ENCODE measurements around the gene NDUFB8. TPM values are rescaled to one million over a fixed set of nuclear protein-coding genes. Genes with fewer than 3 reads are reported as not detected.
A peak's percentile ranks its signal among the peaks of the same experiment; 100 is the strongest.

NDUFB8 gene
- total RNA-seq, 5 donors from 2014 or later (not counting 1 experiment from before 2014, with no cell fraction given): 138 to 175 (median 166) TPM

DNA sequence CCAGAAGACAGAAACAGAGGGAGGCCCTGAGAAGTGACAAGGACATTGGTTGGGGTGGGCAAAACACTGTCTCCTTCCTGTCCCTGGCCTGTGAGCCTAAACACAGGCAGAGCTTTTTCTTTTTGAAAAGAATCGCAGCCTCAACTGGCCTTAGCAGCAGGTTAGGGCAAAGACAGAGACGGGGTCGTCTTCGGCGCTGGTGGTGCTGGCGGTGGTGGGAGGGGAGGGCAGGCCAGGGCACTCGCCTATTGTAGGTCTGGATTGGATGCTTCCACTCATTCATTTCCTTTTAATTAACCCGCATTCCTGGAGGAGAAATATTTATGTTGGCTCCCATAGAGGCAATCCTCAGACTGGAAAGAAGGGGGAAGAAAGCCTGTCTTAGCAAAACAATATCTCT, 44.3 kb downstream of the NDUFB8 start:
- H3K4me3 ChIP-seq (ENCODE audit: control insufficient read depth in 1 of 2, extremely low read depth in 1 of 2, low read length in 1 of 2): no peak overlapping the region
- H3K27ac Mint-ChIP-seq: no peak overlapping the region
- H3K27me3 Mint-ChIP-seq: peaks cover 5% of the 10 kb centered on the region in 2 donors
- H3K4me1 Mint-ChIP-seq: peaks cover 11 to 22% (median 14%) of the 10 kb centered on the region in 3 donors
- ATAC-seq (replicated peaks in 1 of 4) (no peak), DNase-seq (no peak)
- H3K36me3 Mint-ChIP-seq: peaks cover 32% of the 10 kb centered on the region
- peaks cover 4 to 17% of the 10 kb centered on the region in 2 experiments for H3K4me1 ChIP-seq (ENCODE audit: control insufficient read depth in 1 of 2, extremely low read depth in 1 of 2, insufficient read depth in 2 of 2, low read length in 2 of 2)
- CTCF ChIA-PET: interaction anchor here (0.8 to 6.7 kb wide), 5 partner anchors 23 to 37 kb away, joined by 3 to 61 read pairs (median 4); no protein-coding TSS in a partner anchor
- no peak overlapping the region for H3K4me3 Mint-ChIP-seq
- no CpG with 5 or more reads among the region's 8 CpGs for WGBS (ENCODE audit: insufficient coverage)
- H3K9me3 Mint-ChIP-seq: no peaks in the 10 kb centered on the region
- peaks cover 2 to 17% of the 10 kb centered on the region in 2 experiments for H3K27me3 ChIP-seq (replicated peaks in 1 of 2; ENCODE audit: control insufficient read depth in 2 of 2, extremely low read depth in 1 of 2, insufficient read depth in 2 of 2, low read length in 1 of 2)
- H3K36me3 ChIP-seq (ENCODE audit: control insufficient read depth in 2 of 2, extremely low read depth in 1 of 2, insufficient read depth in 1 of 2, low read length in 1 of 2): peaks cover 14 to 38% of the 10 kb centered on the region in 2 donors
- no peak overlapping the region for H3K27ac ChIP-seq (ENCODE audit: low read length)
- POLR2A ChIA-PET: no interaction called here
- no peaks in the 10 kb centered on the region for H3K9me3 ChIP-seq

DNA sequence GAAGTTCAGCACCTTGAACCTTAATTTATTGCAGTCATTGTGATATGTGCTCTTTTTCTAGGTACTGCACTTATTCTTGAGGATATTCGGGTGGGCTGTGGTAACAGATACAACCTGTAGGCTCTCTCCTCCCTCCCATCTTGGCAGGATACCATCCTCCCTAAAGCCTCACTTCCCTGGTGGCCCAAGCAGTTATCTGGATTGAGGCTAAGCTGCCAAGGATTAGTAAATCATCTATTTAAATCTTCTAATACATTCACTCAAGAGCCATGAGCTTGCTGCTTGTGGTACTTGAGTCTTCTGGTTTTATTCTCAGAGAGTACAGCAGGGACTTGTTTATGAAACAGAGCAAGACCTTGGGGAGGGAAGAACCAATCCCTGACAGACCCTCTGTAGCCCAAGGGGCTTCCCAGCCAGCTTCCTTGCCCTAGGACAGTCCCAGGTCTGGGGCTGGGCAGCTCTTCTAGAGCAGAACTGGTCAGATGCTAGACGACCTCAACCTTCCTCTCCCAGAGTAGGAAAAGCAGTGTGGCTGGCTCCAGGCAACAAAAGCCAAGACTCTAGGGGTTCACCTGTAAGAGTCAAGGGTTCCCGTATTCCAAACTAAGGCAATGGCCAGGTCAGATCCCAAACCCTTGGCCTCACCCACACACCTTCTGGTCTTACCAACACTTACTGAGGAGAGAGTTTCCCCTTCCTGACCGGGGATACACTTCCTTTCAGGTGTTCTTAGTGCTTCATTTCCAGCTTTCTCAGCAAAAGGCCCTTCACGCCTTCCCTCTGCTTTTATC, 45.6 kb downstream of the NDUFB8 start:
- Mint-ChIP-seq H3K4me1 (peaks cover 11 to 22% (median 14%) of the 10 kb centered on the region in 3 donors), H3K4me3 (peak overlapping the region in 2 of 3 donors; percentile 29 to 85), H3K27me3 (peaks cover 10 to 16% of the 10 kb centered on the region in 2 donors), H3K27ac (no peak overlapping the region), H3K36me3 (peaks cover 21% of the 10 kb centered on the region), H3K9me3 (no peaks in the 10 kb centered on the region)
- peaks cover 14 to 25% of the 10 kb centered on the region in 2 donors for H3K36me3 ChIP-seq (ENCODE audit: control insufficient read depth in 2 of 2, extremely low read depth in 1 of 2, insufficient read depth in 1 of 2, low read length in 1 of 2)
- no peak for DNase-seq
- POLR2A ChIA-PET: no interaction called here
- ATAC-seq (replicated peaks in 1 of 4): no peak
- H3K4me3 ChIP-seq (ENCODE audit: control insufficient read depth in 1 of 2, extremely low read depth in 1 of 2, low read length in 1 of 2): no peak overlapping the region
- peaks cover 4 to 17% of the 10 kb centered on the region in 2 experiments for H3K4me1 ChIP-seq (ENCODE audit: control insufficient read depth in 1 of 2, extremely low read depth in 1 of 2, insufficient read depth in 2 of 2, low read length in 2 of 2)
- no peak overlapping the region for H3K27ac ChIP-seq (ENCODE audit: low read length)
- peaks cover 2 to 22% of the 10 kb centered on the region in 2 experiments for H3K27me3 ChIP-seq (replicated peaks in 1 of 2; ENCODE audit: control insufficient read depth in 2 of 2, extremely low read depth in 1 of 2, insufficient read depth in 2 of 2, low read length in 1 of 2)
- H3K9me3 ChIP-seq: no peaks in the 10 kb centered on the region
- CTCF ChIA-PET: interaction anchor here (0.8 to 6.7 kb wide), 9 partner anchors 12 to 111 kb away, joined by 3 to 61 read pairs (median 6); partner anchors contain the start of gene HIF1AN (in 1 of the 2)
- 86% methylated on average over 2 of the region's 5 CpGs for WGBS (ENCODE audit: insufficient coverage)

DNA sequence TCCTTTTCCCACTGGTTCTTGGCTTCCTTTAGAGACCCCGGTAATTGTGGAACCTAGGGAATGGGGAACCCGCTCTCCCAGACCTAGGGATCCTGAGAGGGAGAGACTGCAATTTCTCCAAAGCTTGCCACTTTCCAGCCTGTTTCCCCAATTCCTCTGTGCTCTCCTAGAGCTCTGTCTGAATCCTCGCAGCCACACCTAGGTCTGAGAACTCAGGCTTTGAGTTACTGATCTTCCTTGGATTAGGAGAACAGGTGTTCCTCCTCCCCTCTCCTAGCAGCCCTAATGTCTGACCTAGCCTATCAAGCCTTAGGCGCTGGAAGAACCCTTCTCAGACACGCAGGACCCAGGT, 46.9 kb downstream of the NDUFB8 start:
- WGBS (ENCODE audit: insufficient coverage): 81% methylated on average over 3 of the region's 5 CpGs
- Histone ChIP-seq H3K27ac (ENCODE audit: low read length) (no peak overlapping the region), H3K4me3 (ENCODE audit: control insufficient read depth in 1 of 2, extremely low read depth in 1 of 2, low read length in 1 of 2) (peak overlapping the region; percentile 53 to 80), H3K4me1 (ENCODE audit: control insufficient read depth in 1 of 2, extremely low read depth in 1 of 2, insufficient read depth in 2 of 2, low read length in 2 of 2) (peaks cover 4 to 17% of the 10 kb centered on the region in 2 experiments), H3K36me3 (ENCODE audit: control insufficient read depth in 2 of 2, extremely low read depth in 1 of 2, insufficient read depth in 1 of 2, low read length in 1 of 2) (peaks cover 10 to 16% of the 10 kb centered on the region in 2 donors), H3K9me3 (no peaks in the 10 kb centered on the region), H3K27me3 (replicated peaks in 1 of 2; ENCODE audit: control insufficient read depth in 2 of 2, extremely low read depth in 1 of 2, insufficient read depth in 2 of 2, low read length in 1 of 2) (peaks cover 2 to 22% of the 10 kb centered on the region in 2 experiments)
- Mint-ChIP-seq H3K9me3 (no peaks in the 10 kb centered on the region), H3K27me3 (peaks cover 17 to 23% of the 10 kb centered on the region in 2 donors), H3K36me3 (peaks cover 15% of the 10 kb centered on the region), H3K4me3 (peak overlapping the region; percentile 79 to 86 (median 85)), H3K27ac (no peak overlapping the region), H3K4me1 (peaks cover 11 to 22% (median 14%) of the 10 kb centered on the region in 3 donors)
- no peak for DNase-seq
- ChIA-PET POLR2A (no interaction called here), CTCF (interaction anchor here (0.6 to 6.7 kb wide), 16 partner anchors 11 to 135 kb away, joined by 3 to 61 read pairs (median 4); partner anchors contain the start of gene HIF1AN (in 1 of the 2))
- ATAC-seq (replicated peaks in 1 of 4): no peak

DNA sequence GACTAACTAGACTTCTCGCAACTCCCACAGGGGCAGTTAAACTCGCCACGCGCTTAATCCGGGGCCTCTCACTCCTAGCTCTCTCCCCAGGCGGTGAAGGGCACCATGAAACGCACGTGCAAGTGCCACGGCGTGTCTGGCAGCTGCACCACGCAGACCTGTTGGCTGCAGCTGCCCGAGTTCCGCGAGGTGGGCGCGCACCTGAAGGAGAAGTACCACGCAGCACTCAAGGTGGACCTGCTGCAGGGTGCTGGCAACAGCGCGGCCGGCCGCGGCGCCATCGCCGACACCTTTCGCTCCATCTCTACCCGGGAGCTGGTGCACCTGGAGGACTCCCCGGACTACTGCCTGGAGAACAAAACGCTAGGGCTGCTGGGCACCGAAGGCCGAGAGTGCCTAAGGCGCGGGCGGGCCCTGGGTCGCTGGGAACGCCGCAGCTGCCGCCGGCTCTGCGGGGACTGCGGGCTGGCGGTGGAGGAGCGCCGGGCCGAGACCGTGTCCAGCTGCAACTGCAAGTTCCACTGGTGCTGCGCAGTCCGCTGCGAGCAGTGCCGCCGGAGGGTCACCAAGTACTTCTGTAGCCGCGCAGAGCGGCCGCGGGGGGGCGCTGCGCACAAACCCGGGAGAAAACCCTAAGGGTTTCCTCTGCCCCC, 47.4 kb downstream of the NDUFB8 start:
- Mint-ChIP-seq H3K4me1 (peaks cover 11 to 22% (median 14%) of the 10 kb centered on the region in 3 donors), H3K9me3 (no peaks in the 10 kb centered on the region), H3K27me3 (peaks cover 17 to 23% of the 10 kb centered on the region in 2 donors), H3K36me3 (peaks cover 15% of the 10 kb centered on the region), H3K4me3 (peak overlapping the region; percentile 79 to 86 (median 85)), H3K27ac (no peak overlapping the region)
- Histone ChIP-seq H3K36me3 (ENCODE audit: control insufficient read depth in 2 of 2, extremely low read depth in 1 of 2, insufficient read depth in 1 of 2, low read length in 1 of 2) (peaks cover 9 to 14% of the 10 kb centered on the region in 2 donors), H3K4me1 (ENCODE audit: control insufficient read depth in 1 of 2, extremely low read depth in 1 of 2, insufficient read depth in 2 of 2, low read length in 2 of 2) (peaks cover 4 to 17% of the 10 kb centered on the region in 2 experiments), H3K27ac (ENCODE audit: low read length) (no peak overlapping the region), H3K4me3 (ENCODE audit: control insufficient read depth in 1 of 2, extremely low read depth in 1 of 2, low read length in 1 of 2) (peak overlapping the region; percentile 53 to 80), H3K9me3 (no peaks in the 10 kb centered on the region), H3K27me3 (replicated peaks in 1 of 2; ENCODE audit: control insufficient read depth in 2 of 2, extremely low read depth in 1 of 2, insufficient read depth in 2 of 2, low read length in 1 of 2) (peaks cover 2 to 22% of the 10 kb centered on the region in 2 experiments)
- ATAC-seq (replicated peaks in 1 of 4) (peak; percentile 65 to 70 (median 68)), DNase-seq (peak; percentile 29 to 84 (median 56))
- under 1% methylated on average over 57 of the region's 59 CpGs for WGBS (ENCODE audit: insufficient coverage)
- POLR2A ChIA-PET: interaction anchor here in 1 of 2 donors (0.6 kb wide), 1 partner anchor 16 kb away, joined by 3 read pairs; no protein-coding TSS in a partner anchor
- CTCF ChIA-PET: interaction anchor here (0.6 to 6.7 kb wide), 22 partner anchors 8 to 147 kb away, joined by 3 to 61 read pairs (median 4); partner anchors contain the start of gene HIF1AN (in 1 of the 2)

DNA sequence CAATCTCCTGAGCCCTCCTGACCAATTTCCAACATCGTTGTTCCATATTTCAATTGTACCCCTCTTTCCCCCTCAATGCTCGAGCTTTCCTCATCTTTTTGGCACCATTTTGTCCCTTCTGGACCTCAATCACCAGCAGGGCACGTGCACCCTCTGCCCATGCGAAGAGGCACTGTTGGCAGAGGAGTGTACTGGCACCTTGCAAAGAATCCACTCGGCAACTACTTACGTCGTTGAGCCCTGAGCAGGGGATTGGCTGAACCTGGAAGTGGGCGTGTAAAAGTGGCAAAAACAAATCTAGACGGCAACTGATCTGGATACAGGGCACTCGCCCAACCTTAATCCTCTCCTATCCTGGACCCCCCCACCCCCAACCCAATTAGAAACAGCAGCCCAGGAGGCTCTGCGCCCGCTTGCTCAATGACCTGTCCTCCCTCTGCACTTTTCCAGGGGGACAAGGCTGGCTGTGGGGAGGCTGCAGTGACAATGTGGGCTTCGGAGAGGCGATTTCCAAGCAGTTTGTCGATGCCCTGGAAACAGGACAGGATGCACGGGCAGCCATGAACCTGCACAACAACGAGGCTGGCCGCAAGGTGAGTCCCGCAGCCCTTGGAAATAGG, 48.1 kb downstream of the NDUFB8 start:
- whole genome bisulfite sequencing (ENCODE audit: insufficient coverage): 4% methylated on average over 10 of the region's 19 CpGs
- Histone ChIP-seq H3K27ac (ENCODE audit: low read length) (no peak overlapping the region), H3K4me1 (ENCODE audit: control insufficient read depth in 1 of 2, extremely low read depth in 1 of 2, insufficient read depth in 2 of 2, low read length in 2 of 2) (peaks cover 4 to 17% of the 10 kb centered on the region in 2 experiments), H3K9me3 (no peaks in the 10 kb centered on the region), H3K27me3 (replicated peaks in 1 of 2; ENCODE audit: control insufficient read depth in 2 of 2, extremely low read depth in 1 of 2, insufficient read depth in 2 of 2, low read length in 1 of 2) (peaks cover 2 to 22% of the 10 kb centered on the region in 2 experiments), H3K4me3 (ENCODE audit: control insufficient read depth in 1 of 2, extremely low read depth in 1 of 2, low read length in 1 of 2) (peak overlapping the region; percentile 53 to 80), H3K36me3 (ENCODE audit: control insufficient read depth in 2 of 2, extremely low read depth in 1 of 2, insufficient read depth in 1 of 2, low read length in 1 of 2) (peaks cover 7 to 8% of the 10 kb centered on the region in 2 donors)
- H3K4me1 Mint-ChIP-seq: peaks cover 11 to 22% (median 14%) of the 10 kb centered on the region in 3 donors
- ChIA-PET CTCF (interaction anchor here (0.6 to 6.7 kb wide), 15 partner anchors 7 to 146 kb away, joined by 3 to 61 read pairs (median 4); no protein-coding TSS in a partner anchor), POLR2A (interaction anchor here in 1 of 2 donors (0.6 kb wide), 1 partner anchor 15 kb away, joined by 3 read pairs; no protein-coding TSS in a partner anchor)
- no peak overlapping the region for H3K27ac Mint-ChIP-seq
- peaks cover 17 to 23% of the 10 kb centered on the region in 2 donors for H3K27me3 Mint-ChIP-seq
- DNase-seq (peak; percentile 76 to 100 (median 90)), ATAC-seq (replicated peaks in 1 of 4) (peak; percentile 91 to 93 (median 92))
- H3K36me3 Mint-ChIP-seq: peaks cover 8% of the 10 kb centered on the region
- peak overlapping the region; percentile 79 to 86 (median 85) for H3K4me3 Mint-ChIP-seq
- no peaks in the 10 kb centered on the region for H3K9me3 Mint-ChIP-seq
